CD4-positive, alpha-beta T cell treated with Interleukin-2 at 100 ng/mL for 4 hours (primary cell): ENCODE measurements around the gene OBSCN.
"Not testable (repeated sequence)": the region's sequence is repeated elsewhere in the genome, so short reads cannot be mapped to it uniquely, and the experiment has no call there.

Source experiments
- DNase-seq: peaks from one replicate; pipeline ENCODE4 v3.0.0-alpha.2; 2020; ENCODE audit warnings: low spot score

The OBSCN gene

DNA sequence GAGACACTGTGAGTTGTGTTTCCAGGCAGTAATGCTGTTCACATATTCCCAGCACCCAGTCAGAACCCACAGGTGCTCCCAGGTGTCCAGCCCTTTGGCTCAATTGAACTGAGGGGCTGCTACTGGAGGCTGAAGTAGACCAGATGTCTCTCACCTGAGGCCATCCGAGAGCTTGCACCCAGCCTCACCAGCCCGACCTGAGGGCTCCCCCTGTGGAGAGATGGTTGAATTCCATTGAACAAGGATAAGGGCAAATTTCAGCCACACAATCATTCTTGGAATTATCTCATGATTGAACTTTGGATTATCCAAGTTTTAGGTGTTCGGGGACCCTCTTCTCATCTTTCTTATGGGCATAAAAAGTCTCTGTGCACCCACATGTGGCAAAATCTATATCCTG is 52.1 kb downstream of the OBSCN start:
- no peak for DNase-seq

DNA sequence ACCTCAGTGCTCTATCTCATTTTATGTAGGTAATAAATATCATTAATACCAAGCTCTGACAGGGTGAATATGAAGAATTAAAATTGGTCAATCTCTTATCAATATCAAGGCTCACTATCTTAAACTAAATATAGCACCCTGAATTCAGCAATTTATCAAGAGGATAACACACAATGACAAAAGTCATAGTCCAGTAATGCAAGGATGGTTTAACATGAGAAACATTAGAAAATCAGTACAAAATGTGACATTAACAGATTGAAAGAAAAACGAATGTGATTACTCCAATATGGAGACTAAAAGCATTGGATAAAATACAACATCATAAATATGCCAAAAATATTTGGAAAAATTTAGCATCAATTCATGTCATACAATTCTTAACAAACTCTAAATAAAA is 53.9 kb downstream of the OBSCN start:
- no peak for DNase-seq

DNA sequence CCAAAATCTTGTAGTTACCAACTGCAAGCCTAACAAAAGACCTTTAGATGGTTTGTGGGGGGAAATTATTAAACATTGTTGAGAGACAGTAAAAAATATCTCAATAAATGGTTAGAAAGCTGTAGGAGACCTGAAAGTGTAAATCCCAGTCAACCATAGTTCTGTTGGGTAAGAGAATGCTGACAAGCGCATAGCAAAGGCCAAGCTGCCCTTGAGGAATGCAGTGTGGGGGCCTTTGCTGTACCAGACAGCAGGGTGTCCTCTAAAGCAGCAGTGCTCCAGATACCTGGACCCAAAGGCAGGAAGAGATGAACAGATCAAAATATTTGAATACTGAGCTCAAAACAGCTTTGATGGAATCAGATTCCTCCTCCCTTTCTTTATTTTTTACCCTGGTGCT is 54.6 kb downstream of the OBSCN start:
- DNase-seq: no peak

DNA sequence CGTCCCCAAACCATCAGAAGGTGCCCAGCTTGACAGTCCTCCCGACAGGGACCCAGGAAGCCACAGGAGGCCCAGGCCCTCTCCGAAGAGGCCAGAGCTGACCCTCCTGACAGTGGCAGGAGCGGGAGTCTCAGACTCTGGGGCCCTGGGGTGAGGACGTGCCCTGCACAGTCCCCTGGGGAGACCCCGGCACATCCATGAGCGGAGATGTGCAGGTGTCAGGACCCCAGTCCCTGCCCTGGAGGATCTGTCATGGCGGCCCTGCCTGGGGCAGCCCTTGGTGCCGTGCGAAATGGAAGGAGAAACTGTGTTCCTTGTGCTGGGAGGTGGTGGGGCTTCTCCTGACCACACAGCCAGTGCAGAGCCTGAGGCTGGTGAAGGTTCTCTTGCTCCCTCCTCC is 55.8 kb downstream of the OBSCN start:
- no peak for DNase-seq

DNA sequence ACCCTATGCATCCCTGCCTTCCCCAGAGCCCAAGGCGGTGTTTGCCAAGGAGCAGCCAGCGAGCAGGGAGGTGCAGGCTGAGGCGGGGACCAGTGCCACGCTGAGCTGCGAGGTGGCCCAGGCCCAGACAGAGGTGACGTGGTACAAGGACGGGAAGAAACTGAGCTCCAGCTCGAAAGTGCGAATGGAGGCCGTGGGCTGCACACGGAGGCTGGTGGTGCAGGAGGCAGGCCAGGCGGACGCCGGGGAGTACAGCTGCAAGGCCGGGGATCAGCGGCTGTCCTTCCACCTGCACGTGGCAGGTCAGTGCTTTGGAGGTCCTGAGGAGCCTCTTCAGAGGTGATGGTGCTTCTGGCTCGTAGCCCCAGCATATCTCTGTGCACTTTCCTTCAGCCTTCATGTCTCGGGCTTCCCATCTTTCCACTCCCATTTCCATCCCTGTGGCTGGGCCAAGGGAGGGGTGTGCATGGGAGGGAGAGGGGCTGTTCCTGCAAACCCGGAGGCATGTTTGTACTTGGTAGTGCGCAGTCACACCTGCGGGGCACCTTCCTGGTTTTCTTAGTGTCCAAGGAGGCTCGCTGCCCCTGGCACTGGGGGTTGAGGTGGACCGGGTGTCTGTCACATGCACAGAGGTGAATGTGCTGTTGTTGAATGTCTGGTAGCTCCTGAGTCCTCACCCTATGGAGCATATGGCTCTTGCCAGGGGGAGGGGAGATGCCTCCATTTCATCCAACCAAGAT is 56.4 kb downstream of the OBSCN start:
- no peak for DNase-seq

DNA sequence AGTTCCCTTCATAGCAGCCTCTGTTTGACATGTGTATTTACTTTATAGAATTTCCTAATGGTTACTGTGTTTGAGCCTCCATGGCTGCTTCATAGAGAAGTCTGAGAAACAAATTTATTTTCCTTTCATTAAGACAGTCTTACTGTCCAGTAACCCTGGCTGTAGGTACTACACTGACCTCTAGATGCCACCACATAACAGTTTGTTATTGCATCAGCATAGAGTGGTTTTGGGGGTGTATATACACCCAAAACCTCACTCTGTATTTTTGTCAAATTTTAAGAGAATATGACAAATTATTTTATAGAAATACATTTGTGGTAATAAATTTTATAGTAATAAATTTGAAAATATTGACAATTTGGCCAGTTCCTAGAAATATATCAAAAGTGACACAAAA is 57.3 kb downstream of the OBSCN start:
- no peak for DNase-seq

DNA sequence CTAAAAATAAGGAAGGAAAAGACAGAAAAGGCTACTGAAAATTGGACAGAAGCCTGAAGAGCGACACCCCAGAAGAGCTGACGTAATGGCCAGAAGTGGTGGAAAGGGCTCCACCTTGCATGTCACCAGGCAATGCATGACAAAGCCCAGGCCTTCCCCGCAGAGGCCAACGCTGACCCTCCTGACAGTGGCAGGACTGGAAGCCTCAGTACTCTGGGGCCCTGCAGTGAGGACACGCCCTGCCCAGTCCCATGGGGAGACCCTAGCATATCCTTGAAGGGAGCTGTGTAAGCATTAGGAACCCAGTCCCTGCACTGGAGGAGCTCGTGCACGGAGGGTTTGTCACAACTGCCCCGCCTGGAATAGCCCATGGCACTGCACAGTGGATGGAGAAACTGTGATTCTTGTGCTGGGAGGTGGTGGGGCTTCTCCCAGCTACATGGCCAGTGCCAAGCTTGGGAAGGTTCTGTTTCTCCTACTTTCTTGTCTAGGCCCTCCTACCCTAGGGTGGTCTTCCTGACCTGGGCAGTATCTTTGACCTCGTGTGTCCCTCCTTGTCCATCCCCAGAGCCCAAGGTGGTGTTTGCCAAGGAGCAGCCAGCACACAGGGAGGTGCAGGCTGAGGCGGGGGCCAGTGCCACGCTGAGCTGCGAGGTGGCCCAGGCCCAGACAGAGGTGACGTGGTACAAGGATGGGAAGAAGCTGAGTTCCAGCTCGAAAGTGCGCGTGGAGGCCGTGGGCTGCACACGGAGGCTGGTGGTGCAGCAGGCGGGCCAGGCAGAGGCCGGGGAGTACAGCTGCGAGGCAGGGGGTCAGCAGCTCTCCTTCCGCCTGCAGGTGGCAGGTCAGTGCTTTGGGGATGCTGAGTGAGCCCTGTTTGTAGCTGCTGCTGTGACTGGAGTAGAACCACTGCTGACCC is 60.4 kb downstream of the OBSCN start:
- DNase-seq: no peak

DNA sequence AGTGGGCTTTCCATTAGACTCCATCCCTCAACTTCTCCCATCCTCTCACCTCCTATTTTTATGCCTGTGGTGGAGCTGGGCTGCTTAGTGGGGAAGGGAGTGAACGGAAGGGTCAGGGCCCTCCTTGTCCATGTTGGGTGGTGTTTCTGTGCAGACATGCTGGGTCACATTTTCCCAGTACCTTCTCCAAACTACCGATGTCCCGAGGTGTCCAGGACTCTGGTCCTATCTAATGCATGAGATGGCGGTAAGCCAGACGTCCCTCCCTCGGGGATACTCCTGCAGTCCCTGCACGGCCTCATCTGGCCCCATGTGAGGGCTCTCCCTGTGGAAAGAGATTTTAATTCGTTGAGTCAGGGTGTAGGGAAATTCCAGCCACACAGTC is 61.0 kb downstream of the OBSCN start:
- DNase-seq: no peak

DNA sequence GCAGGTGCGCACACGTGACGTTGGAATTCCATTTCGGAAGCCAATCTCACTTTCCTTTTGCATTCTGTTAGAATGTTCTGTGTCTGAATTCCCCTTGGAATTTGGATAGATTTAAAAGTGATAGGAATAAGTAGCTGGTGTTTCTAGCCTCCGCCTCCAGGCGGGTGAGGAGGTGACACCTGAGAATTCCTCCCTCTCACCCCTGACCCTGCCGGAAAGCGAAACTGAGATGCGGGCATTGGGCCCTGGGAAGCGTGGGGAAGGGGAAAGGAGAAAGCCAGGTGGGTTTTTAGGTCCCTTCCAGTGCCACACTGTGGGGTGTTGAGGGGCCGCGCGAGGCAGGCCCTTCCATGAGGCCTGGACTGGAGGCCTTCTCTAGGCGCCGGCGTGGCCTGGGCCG is 61.6 kb downstream of the OBSCN start:
- not testable (repeated sequence) for DNase-seq

DNA sequence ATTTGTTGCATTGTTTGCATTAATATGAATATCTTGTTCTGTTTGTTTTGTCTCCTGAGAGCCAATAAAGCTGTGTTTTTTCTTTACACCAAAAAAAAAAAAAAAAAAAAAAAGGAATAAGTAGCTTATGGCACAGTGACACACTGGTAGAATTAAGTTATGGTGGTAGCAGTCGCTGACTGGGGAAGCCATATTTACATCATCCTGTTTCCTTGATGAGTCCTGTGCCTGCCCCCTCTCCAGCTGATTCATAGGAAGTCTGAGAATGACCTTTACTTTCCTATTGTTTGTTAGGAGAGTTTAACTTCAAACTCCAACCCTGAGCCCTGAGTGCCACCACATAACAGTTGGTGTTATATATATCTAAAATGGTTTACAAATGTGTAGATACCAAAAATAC is 62.2 kb downstream of the OBSCN start:
- DNase-seq: no peak

DNA sequence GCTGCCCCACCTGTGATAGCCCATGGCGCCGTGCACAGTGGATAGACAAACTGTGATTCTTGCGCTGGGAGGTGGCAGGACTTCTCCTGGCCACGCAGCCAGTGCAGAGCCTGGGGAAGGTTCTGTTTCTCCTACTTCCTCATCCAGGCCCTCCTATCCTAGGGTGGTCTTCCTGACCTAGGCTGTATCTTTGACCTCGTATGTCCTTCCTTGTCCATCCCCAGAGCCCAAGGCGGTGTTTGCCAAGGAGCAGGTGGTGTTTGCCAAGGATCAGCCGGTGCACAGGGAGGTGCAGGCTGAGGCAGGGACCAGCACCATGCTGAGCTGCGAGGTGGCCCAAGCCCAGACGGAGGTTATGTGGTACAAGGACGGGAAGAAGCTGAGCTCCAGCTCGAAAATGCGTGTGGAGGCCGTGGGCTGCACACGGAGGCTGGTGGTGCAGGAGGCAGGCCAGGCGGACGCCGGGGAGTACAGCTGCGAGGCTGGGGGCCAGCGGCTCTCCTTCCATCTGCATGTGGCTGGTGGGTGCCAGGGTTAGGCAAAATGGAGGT is 63.9 kb downstream of the OBSCN start:
- no peak for DNase-seq

DNA sequence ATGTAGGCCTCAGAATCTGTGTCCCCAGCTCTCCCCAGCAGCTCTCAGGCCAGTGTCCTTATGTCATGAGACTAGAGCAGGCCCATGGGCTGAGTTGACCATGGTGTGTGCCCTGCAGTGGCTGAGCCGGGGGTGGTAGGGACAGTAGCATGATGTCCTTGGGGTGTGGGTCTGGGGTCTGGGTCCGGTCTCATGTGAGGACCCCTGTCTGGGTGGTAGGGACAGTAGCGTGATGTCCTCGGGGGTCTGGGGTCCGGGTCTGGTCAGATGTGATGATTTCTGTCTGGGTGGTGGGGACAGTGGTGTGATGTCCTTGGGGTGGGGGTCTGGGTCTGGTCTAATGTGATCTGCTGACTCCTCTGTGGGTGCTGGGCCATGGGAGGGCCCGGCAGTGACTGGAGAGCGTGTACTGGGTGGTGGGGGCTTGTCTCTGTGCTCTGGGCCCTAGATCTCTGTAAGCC is 64.5 kb downstream of the OBSCN start:
- DNase-seq: no peak

DNA sequence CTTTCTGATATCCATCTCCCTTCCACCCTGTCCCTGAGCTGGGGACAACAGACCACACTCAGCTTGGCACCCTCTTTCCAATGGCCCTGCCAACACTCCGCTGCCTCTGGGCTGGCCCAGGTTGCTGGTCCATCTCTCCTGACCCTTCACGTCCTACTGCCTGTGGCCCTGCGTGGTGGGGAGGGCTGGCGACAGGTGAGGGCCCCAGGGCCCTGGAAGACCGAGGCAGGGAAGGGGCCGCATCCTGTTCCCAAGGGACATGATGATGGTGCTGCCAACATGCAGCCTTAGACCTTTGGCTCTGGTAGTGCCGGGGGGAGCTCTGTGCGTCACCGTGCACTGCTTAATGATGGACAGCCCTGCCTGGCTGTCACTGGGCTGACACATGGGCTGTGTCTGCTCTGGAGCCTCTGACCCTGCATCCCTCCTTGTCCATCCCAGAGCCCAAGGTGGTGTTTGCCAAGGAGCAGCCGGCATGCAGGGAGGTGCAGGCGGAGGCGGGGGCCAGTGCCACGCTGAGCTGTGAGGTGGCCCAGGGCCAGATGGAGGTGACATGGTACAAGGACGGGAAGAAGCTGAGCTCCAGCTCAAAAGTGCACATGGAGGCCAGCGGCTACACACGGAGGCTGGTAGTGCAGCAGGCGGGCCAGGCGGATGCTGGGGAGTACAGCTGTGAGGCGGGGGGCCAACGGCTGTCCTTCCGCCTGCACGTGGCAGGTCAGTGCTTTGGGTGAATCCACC is 65.2 kb downstream of the OBSCN start:
- no peak for DNase-seq

DNA sequence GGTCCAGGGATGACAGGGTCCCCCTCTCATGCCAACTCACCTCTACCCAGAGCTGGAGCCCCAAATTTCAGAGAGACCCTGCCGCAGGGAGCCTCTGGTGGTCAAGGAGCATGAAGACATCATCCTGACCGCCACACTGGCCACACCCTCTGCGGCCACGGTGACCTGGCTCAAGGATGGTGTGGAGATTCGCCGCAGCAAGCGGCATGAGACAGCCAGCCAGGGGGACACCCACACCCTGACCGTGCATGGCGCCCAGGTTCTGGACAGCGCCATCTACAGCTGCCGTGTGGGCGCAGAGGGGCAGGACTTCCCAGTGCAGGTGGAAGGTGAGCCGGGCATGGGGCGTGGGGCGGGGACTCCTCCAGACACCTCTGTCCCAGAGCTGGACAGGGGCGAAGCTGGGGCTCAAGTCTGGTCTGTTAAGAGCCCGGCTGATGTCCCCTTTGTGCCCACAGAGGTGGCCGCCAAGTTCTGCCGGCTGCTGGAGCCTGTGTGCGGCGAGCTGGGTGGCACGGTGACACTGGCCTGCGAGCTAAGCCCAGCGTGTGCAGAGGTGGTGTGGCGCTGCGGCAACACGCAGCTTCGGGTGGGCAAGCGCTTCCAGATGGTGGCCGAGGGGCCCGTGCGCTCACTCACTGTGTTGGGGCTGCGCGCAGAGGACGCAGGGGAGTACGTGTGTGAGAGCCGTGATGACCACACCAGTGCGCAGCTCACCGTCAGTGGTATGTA is 66.0 kb downstream of the OBSCN start:
- no peak for DNase-seq

DNA sequence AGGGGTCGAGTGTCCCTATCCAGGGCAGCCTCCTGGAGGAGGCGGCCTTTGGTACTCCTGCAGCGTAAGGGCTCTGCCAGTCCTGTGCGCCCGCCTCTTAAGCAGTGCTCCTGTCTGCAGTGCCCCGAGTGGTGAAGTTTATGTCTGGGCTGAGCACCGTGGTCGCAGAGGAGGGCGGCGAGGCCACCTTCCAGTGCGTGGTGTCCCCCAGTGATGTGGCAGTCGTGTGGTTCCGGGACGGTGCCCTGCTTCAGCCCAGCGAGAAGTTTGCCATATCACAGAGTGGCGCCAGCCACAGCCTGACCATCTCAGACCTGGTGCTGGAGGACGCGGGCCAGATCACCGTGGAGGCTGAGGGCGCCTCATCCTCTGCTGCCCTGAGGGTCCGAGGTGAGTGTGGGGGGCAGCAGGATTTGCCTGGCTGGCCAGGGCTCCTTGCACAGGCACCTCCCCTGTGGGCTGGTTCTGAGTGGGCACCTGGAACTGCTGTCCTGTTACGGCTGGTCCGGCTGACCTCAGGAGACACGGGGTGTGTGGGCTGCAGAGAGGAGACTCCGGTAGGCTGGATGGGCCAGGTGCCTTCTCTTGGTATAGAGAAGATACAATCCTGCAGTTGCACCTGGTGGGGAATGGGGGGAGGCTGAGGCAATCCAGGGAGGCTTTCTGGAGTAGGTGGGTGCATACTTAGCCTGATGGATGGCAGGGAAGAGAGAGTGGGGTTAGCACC is 66.8 kb downstream of the OBSCN start:
- DNase-seq: no peak

DNA sequence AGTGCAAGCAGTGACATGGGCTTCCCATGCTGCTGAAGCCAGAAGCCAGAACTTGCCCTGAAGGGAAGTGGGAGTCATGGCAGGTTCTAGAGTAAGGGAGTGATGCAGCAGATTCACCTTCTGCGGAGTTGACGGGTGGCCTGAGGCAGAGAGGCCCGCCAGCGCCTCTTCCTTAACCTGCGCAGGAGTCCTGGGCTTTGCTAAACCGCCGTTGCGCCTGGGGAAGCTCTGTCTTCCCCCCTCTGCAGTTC is 67.3 kb downstream of the OBSCN start:
- DNase-seq: no peak

DNA sequence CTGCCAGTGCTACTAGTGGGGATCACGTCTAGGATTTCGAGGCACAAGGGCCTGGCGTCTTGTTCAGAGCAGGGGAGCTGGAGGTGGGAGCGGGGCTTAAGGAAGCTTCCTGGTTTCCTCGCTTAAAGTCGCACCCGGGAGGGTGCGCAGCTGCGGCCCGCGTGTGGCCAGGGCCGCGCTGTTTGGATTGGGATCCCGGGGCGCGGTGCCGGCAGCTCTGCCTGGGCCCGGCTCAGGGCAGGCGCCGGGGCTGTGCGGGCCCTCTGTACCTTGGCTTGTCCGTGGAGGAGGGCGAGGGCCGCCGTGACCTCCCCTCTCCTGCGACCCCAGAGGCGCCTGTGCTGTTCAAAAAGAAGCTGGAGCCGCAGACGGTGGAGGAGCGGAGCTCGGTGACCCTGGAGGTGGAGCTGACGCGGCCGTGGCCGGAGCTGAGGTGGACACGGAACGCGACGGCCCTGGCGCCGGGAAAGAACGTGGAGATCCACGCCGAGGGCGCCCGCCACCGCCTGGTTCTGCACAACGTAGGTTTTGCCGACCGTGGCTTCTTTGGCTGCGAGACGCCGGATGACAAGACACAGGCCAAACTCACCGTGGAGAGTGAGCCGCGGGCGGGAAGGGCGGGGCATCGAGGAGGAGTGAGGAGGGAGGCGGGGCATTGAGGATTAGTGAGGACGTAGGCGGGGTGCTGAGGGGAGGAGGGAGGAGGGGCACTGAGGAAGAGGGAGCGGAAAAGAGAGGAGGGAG is 67.8 kb downstream of the OBSCN start:
- peak; percentile 93 for DNase-seq

DNA sequence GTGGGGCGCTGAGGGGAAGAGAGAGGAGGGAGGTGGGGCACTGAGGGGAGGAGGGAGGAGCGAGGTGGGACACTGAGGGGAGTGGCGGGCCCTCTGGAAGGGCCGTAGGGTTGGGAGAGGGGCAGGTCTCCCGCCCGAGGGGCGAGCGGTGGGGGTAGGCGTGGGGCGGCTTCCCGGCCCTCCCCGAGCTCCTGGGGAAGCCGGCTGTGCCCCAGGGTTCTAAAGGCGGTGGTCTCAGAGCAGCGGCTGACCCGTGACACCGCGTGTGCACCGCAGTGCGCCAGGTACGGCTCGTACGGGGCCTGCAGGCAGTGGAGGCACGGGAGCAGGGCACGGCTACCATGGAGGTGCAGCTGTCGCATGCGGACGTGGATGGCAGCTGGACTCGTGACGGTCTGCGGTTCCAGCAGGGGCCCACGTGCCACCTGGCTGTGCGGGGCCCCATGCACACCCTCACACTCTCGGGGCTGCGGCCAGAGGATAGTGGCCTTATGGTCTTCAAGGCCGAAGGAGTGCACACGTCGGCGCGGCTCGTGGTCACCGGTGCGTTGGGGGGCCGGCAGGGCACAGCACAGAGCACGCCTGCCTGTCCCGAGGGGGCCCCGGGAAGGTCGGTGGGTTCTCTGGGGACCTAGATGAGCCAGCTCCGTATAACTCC is 68.5 kb downstream of the OBSCN start:
- no peak for DNase-seq

DNA sequence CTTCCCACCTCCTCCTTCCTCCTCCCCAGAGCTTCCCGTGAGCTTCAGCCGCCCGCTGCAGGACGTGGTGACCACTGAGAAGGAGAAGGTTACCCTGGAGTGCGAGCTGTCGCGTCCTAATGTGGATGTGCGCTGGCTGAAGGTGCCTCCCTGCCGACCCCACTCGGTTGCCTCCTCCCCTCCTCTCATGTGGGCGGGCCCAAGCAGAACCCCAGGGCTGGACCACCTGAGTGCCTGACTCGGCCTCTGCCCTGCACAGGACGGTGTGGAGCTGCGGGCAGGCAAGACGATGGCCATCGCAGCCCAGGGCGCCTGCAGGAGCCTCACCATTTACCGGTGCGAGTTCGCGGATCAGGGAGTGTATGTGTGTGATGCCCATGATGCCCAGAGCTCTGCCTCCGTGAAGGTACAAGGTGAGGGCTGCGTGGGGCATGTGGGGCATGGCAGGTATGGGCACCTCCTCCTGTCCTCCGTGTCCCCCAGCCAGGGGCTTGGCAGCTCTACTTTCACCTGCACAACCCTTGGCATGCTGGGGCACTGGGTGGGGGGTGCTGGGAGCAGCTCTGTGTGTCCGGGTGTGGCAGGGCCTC is 69.2 kb downstream of the OBSCN start:
- no peak for DNase-seq
